GM20431 (cell line): ENCODE measurements around the gene CCDC167.
"Not testable (repeated sequence)": the region's sequence is repeated elsewhere in the genome, so short reads cannot be mapped to it uniquely, and the experiment has no call there.

Source experiments
- in situ Hi-C: fragments of 300-500 bp; cut with MseI, MboI; formaldehyde crosslinking; loops from one replicate; pipeline ENCODE4 v1.15.0; 2020; ENCODE audit warnings: low sequenced_read_pairs; ENCODE audit not compliant: unreplicated experiment

CCDC167 gene

GRCh38 chr6:37477656-37478435 lies 21.8 kb downstream of the CCDC167 start:
- in situ Hi-C loops, result no loop called here

- in situ Hi-C loops, result no loop called here
Measured at GRCh38 chr6:37477191-37477590, 22.5 kb downstream of the CCDC167 start.

- in situ Hi-C loops, result no loop called here
Measured at GRCh38 chr6:37474316-37474715, 25.4 kb downstream of the CCDC167 start.

- in situ Hi-C loops, result no loop called here
Measured at GRCh38 chr6:37473364-37474095, 26.2 kb downstream of the CCDC167 start.

GRCh38 chr6:37467718-37468117 lies 32.0 kb downstream of the CCDC167 start:
- in situ Hi-C loops, result no loop called here

GRCh38 chr6:37463110-37463509 lies 36.6 kb downstream of the CCDC167 start:
- in situ Hi-C loops, result no loop called here

- in situ Hi-C loops, result no loop called here
Measured at GRCh38 chr6:37460805-37461204, 38.9 kb downstream of the CCDC167 start.

GRCh38 chr6:37459981-37460800 lies 39.5 kb downstream of the CCDC167 start:
- in situ Hi-C loops, result no loop called here

GRCh38 chr6:37456816-37457560 lies 42.7 kb downstream of the CCDC167 start:
- in situ Hi-C loops, result no loop called here

GRCh38 chr6:37456126-37456525 lies 43.6 kb downstream of the CCDC167 start:
- in situ Hi-C loops, result no loop called here

- in situ Hi-C loops, result no loop called here
Measured at GRCh38 chr6:37454420-37455140, 45.1 kb downstream of the CCDC167 start.

GRCh38 chr6:37452522-37452921 lies 47.2 kb downstream of the CCDC167 start:
- in situ Hi-C loops, result no loop called here

GRCh38 chr6:37451441-37452193 lies 48.1 kb downstream of the CCDC167 start:
- in situ Hi-C loops, result no loop called here

- in situ Hi-C loops, result no loop called here
Measured at GRCh38 chr6:37449984-37450383, 49.7 kb downstream of the CCDC167 start.

GRCh38 chr6:37443216-37443542 lies 56.5 kb downstream of the CCDC167 start:
- in situ Hi-C loops, result not testable (repeated sequence)

- in situ Hi-C loops, result no loop called here
Measured at GRCh38 chr6:37442416-37443215, 57.1 kb downstream of the CCDC167 start.

- in situ Hi-C loops, result no loop called here
Measured at GRCh38 chr6:37441651-37442050, 58.0 kb downstream of the CCDC167 start.

GRCh38 chr6:37438930-37439329 lies 60.8 kb downstream of the CCDC167 start:
- in situ Hi-C loops, result no loop called here
